Measurements from ENCODE around the gene TMEM92.
"Not testable (repeated sequence)": the region's sequence is repeated elsewhere in the genome, so short reads cannot be mapped to it uniquely, and the experiment has no call there.

The TMEM92 gene

GRCh38 chr17:50289991-50290702 lies 15.9 kb downstream of the TMEM92 start:
- DNase-seq = peak; percentile 81
- in situ Hi-C loops (cut with MboI; ENCODE audit: low pct_unique_long_range_greater_than_20kb, low sequenced_read_pairs) = no loop called here

- no peak for DNase-seq
- in situ Hi-C loops (cut with MboI; ENCODE audit: low pct_unique_long_range_greater_than_20kb, low sequenced_read_pairs) = no loop called here
These were observed 16.7 kb downstream of the TMEM92 start for GRCh38 chr17:50290933-50291332.

- no peak for DNase-seq
- in situ Hi-C loops (cut with MboI; ENCODE audit: low pct_unique_long_range_greater_than_20kb, low sequenced_read_pairs) = no loop called here
These were observed 18.2 kb downstream of the TMEM92 start for GRCh38 chr17:50292465-50292864.

- in situ Hi-C loops (cut with MboI; ENCODE audit: low pct_unique_long_range_greater_than_20kb, low sequenced_read_pairs) = no loop called here
- no peak for DNase-seq
These were observed 20.8 kb downstream of the TMEM92 start for GRCh38 chr17:50295021-50295420.

GRCh38 chr17:50297407-50297865 lies 23.2 kb downstream of the TMEM92 start:
- in situ Hi-C loops (cut with MboI; ENCODE audit: low pct_unique_long_range_greater_than_20kb, low sequenced_read_pairs) = no loop called here
- peak; percentile 77 for DNase-seq

GRCh38 chr17:50298018-50298417 lies 23.8 kb downstream of the TMEM92 start:
- DNase-seq = no peak
- in situ Hi-C loops (cut with MboI; ENCODE audit: low pct_unique_long_range_greater_than_20kb, low sequenced_read_pairs) = no loop called here

GRCh38 chr17:50299776-50300175 lies 25.5 kb downstream of the TMEM92 start:
- DNase-seq = no peak
- in situ Hi-C loops (cut with MboI; ENCODE audit: low pct_unique_long_range_greater_than_20kb, low sequenced_read_pairs) = no loop called here

- in situ Hi-C loops (cut with MboI; ENCODE audit: low pct_unique_long_range_greater_than_20kb, low sequenced_read_pairs) = not testable (repeated sequence)
These were observed 26.6 kb downstream of the TMEM92 start for GRCh38 chr17:50300824-50301223.

GRCh38 chr17:50301891-50302584 lies 27.8 kb downstream of the TMEM92 start:
- in situ Hi-C loops (cut with MboI; ENCODE audit: low pct_unique_long_range_greater_than_20kb, low sequenced_read_pairs) = no loop called here
- no peak for DNase-seq

More at GRCh38 chr17:50300824-50301223, 26.6 kb downstream of the TMEM92 start:
- DNase-seq = not testable (repeated sequence)

- in situ Hi-C loops (cut with MboI; ENCODE audit: low pct_unique_long_range_greater_than_20kb, low sequenced_read_pairs) = no loop called here
- no peak for DNase-seq
These were observed 28.8 kb downstream of the TMEM92 start for GRCh38 chr17:50303051-50303450.

- in situ Hi-C loops (cut with MboI; ENCODE audit: low pct_unique_long_range_greater_than_20kb, low sequenced_read_pairs) = no loop called here
- no peak for DNase-seq
These were observed 29.3 kb downstream of the TMEM92 start for GRCh38 chr17:50303596-50303995.

- in situ Hi-C loops (cut with MboI; ENCODE audit: low pct_unique_long_range_greater_than_20kb, low sequenced_read_pairs) = no loop called here
These were observed 30.6 kb downstream of the TMEM92 start for GRCh38 chr17:50304781-50305404.

GRCh38 chr17:50307654-50308053 lies 33.4 kb downstream of the TMEM92 start:
- in situ Hi-C loops (cut with MboI; ENCODE audit: low pct_unique_long_range_greater_than_20kb, low sequenced_read_pairs) = no loop called here
- DNase-seq = no peak

More at GRCh38 chr17:50304781-50305404, 30.6 kb downstream of the TMEM92 start:
- no peak for DNase-seq

- DNase-seq = no peak
These were observed 34.4 kb downstream of the TMEM92 start for GRCh38 chr17:50308666-50309065.

GRCh38 chr17:50310455-50311111 lies 36.3 kb downstream of the TMEM92 start:
- in situ Hi-C loops (cut with MboI; ENCODE audit: low pct_unique_long_range_greater_than_20kb, low sequenced_read_pairs) = no loop called here
- DNase-seq = no peak

More at GRCh38 chr17:50308666-50309065, 34.4 kb downstream of the TMEM92 start:
- in situ Hi-C loops (cut with MboI; ENCODE audit: low pct_unique_long_range_greater_than_20kb, low sequenced_read_pairs) = no loop called here

GRCh38 chr17:50311112-50311460 lies 36.8 kb downstream of the TMEM92 start:
- in situ Hi-C loops (cut with MboI; ENCODE audit: low pct_unique_long_range_greater_than_20kb, low sequenced_read_pairs) = no loop called here
- DNase-seq = no peak

GRCh38 chr17:50311483-50311882 lies 37.2 kb downstream of the TMEM92 start:
- in situ Hi-C loops (cut with MboI; ENCODE audit: low pct_unique_long_range_greater_than_20kb, low sequenced_read_pairs) = no loop called here
- no peak for DNase-seq

GRCh38 chr17:50312308-50312707 lies 38.0 kb downstream of the TMEM92 start:
- no peak for DNase-seq
- in situ Hi-C loops (cut with MboI; ENCODE audit: low pct_unique_long_range_greater_than_20kb, low sequenced_read_pairs) = no loop called here

- in situ Hi-C loops (cut with MboI; ENCODE audit: low pct_unique_long_range_greater_than_20kb, low sequenced_read_pairs) = no loop called here
- DNase-seq = no peak
These were observed 40.3 kb downstream of the TMEM92 start for GRCh38 chr17:50314456-50315011.
